Hepatocyte (in vitro differentiated cells): ENCODE data around the gene FAM162A. TPM values are rescaled to one million over a fixed set of nuclear protein-coding genes. Genes with fewer than 3 reads are reported as not detected.
"Not testable (repeated sequence)": the region's sequence is repeated elsewhere in the genome, so short reads cannot be mapped to it uniquely, and the experiment has no call there.

Experiments used
- DNase-seq: peaks from one replicate; pipeline ENCODE4 v3.0.0-alpha.2; 2016; ENCODE audit warnings: low spot score
- H2AFZ ChIP-seq: fragments of 200-600 bp; sonication (generic); 2 replicates; pipeline ENCODE4 v1.6.0; 2016; ENCODE audit warnings: antibody characterized with exemption, mild to moderate bottlenecking
- H3K27ac ChIP-seq: fragments of 200-600 bp; sonication (generic); 2 replicates; pipeline ENCODE4 v1.5.1; 2016; ENCODE audit warnings: mild to moderate bottlenecking
- H3K27me3 ChIP-seq: fragments of 200-600 bp; sonication (generic); 2 replicates; pipeline ENCODE4 v1.6.1; 2016
- H3K36me3 ChIP-seq: fragments of 200-600 bp; sonication (generic); replicated peaks from 2 replicates; pipeline ENCODE4 v1.5.1; 2016; ENCODE audit warnings: low read depth; ENCODE audit not compliant: insufficient read depth
- H3K4me1 ChIP-seq: fragments of 200-600 bp; sonication (generic); 2 replicates; pipeline ENCODE4 v1.5.1; 2016; ENCODE audit warnings: mild to moderate bottlenecking, moderate library complexity; ENCODE audit not compliant: insufficient read depth
- H3K4me2 ChIP-seq: fragments of 200-600 bp; sonication (generic); 2 replicates; pipeline ENCODE4 v1.6.0; 2016
- H3K4me3 ChIP-seq: fragments of 200-600 bp; sonication (generic); 2 replicates; pipeline ENCODE4 v1.5.1; 2016; ENCODE audit warnings: mild to moderate bottlenecking
- H3K79me2 ChIP-seq: fragments of 200-600 bp; sonication (generic); 2 replicates; pipeline ENCODE4 v1.6.0; 2017; ENCODE audit warnings: mild to moderate bottlenecking
- H3K9me2 ChIP-seq: fragments of 200-600 bp; sonication (generic); replicated peaks from 2 replicates; pipeline ENCODE4 v1.6.0; 2017; ENCODE audit warnings: mild to moderate bottlenecking; ENCODE audit not compliant: insufficient read depth
- H3K9me3 ChIP-seq: fragments of 200-600 bp; sonication (generic); 2 replicates; pipeline ENCODE4 v1.5.1; 2016; ENCODE audit warnings: low read depth, mild to moderate bottlenecking
- H4K20me1 ChIP-seq: fragments of 200-600 bp; sonication (generic); 2 replicates; pipeline ENCODE4 v1.6.0; 2016; ENCODE audit warnings: mild to moderate bottlenecking; ENCODE audit not compliant: insufficient read depth, poor library complexity, severe bottlenecking
- CTCF ChIP-seq: fragments of 200-600 bp; sonication (generic); IDR thresholded peaks from 2 replicates; pipeline ENCODE4 v1.5.1; 2016; ENCODE audit warnings: antibody characterized with exemption, mild to moderate bottlenecking; ENCODE audit not compliant: poor library complexity
- EZH2 ChIP-seq: fragments of 200-600 bp; sonication (generic); IDR thresholded peaks from 2 replicates; pipeline ENCODE4 v1.6.1; 2016; ENCODE audit warnings: antibody characterized with exemption, mild to moderate bottlenecking, borderline replicate concordance
- EZH2phosphoT487 ChIP-seq: fragments of 200-600 bp; sonication (generic); IDR thresholded peaks from one replicate; pipeline ENCODE4 v1.6.1; 2018; ENCODE audit warnings: antibody characterized with exemption, mild to moderate bottlenecking, low read depth, moderate library complexity; ENCODE audit not compliant: unreplicated experiment, severe bottlenecking
- WGBS: methylation state at CpG from one replicate; pipeline ENCODE4 v1.1.6; 2016; ENCODE audit warnings: low lambda C conversion rate; ENCODE audit errors: missing lambda C conversion rate; 5-methylcytosine and 5-hydroxymethylcytosine counted together
- polyA plus RNA-seq: library from polyadenylated mRNA; unstranded; fragments of >200 nt; fragmentation: Nextera tagmentation; extraction: Ambion mirVana; gene quantifications from 2 replicates; pipeline ENCODE4 v1.2.1, GENCODE V29; 2016
- total RNA-seq: library from RNA; depleted of rRNA; stranded (reverse); fragments of >200 nt; gene quantifications from 2 replicates; pipeline ENCODE4 v1.2.3, GENCODE V29; 2014

FAM162A gene
- total and polyA plus RNA-seq, 2 experiments from 2014 or later: 50.4 to 107 TPM

- no peaks in the 10 kb centered on the region for H3K27me3 ChIP-seq
- no peak for TF ChIP-seq EZH2phosphoT487
- TF ChIP-seq EZH2: no peak
- no peak for TF ChIP-seq CTCF
- no peaks in the 10 kb centered on the region for H4K20me1 ChIP-seq
- no peaks in the 10 kb centered on the region for H3K79me2 ChIP-seq
- H3K4me3 ChIP-seq: no peak overlapping the region
- no peak overlapping the region for H2AFZ ChIP-seq
- 99% methylated on average over 9 of the region's 9 CpGs for WGBS
- no peak for DNase-seq
- no peaks in the 10 kb centered on the region for H3K9me2 ChIP-seq
- H3K36me3 ChIP-seq: peaks cover 9% of the 10 kb centered on the region
- no peaks in the 10 kb centered on the region for H3K4me1 ChIP-seq
- no peaks in the 10 kb centered on the region for H3K9me3 ChIP-seq
- H3K4me2 ChIP-seq: no peak overlapping the region
- H3K27ac ChIP-seq: no peak overlapping the region
Observed at GRCh38 chr3:122435950-122436349, 52.0 kb downstream of the FAM162A start.

DNA sequence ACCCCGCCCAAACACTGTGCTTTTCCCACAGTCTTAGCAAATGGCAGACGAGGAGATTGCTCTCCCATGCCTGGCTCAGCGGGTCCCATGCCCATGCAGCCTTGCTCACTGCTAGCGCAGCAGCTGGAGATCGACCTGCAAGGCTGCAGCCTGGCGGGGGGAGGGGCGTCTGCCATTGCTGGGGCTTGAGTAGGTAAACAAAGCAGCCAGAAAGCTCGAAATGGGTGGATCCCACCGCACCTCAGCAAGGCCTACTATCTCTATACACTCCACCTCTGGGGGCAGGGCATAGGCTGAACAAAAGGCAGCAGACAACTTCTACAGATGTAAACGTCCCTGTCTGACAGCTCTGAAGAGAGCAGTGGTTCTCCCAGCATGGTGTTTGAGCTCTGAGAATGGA, 59.1 kb downstream of the FAM162A start:
- peak; percentile 13 for DNase-seq
- H2AFZ ChIP-seq: no peak overlapping the region
- H3K4me3 ChIP-seq: no peak overlapping the region
- H3K4me1 ChIP-seq: no peaks in the 10 kb centered on the region
- H3K9me3 ChIP-seq: no peaks in the 10 kb centered on the region
- peak overlapping the region; percentile 55 for H3K4me2 ChIP-seq
- peaks cover 18% of the 10 kb centered on the region for H3K79me2 ChIP-seq
- 50% methylated on average over 10 of the region's 10 CpGs for WGBS
- H3K36me3 ChIP-seq: no peaks in the 10 kb centered on the region
- H3K9me2 ChIP-seq: no peaks in the 10 kb centered on the region
- H3K27ac ChIP-seq: peak overlapping the region; percentile 90
- no peaks in the 10 kb centered on the region for H4K20me1 ChIP-seq
- no peaks in the 10 kb centered on the region for H3K27me3 ChIP-seq
- TF ChIP-seq EZH2phosphoT487: no peak
- TF ChIP-seq EZH2: no peak
- no peak for TF ChIP-seq CTCF

DNA sequence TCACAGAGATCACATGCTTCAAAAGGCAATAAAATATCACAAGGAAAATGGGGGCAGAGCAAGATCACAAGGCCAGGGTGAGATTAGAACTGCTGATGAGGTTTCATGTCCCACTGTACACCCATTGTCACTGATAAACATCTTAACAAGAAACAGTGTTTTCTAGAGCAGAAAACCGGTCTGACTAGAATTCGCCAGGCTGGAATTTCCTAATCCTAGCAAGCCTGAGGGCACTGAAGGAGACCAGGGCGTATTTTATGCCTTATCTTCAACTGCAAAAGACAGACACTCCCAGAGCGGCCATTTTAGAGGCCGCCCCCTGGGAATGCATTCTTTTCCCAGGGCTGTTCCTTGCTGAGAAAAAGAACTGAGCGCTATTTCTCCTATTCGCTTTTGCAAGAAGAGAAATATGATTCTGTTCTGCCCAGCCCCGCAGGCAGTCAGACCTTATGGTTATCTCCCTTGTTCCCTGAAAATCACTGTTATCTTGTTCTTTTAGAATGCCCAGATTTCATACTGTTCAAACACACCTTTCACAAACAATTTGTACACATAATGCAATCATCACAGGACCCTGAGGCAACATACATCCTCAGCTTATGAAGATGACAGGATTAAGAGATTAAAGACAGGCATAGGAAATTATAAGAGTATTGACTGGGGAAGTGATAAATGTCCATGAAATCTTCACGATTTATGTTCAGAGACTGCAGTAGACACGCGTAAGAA, 59.9 kb downstream of the FAM162A start:
- not testable (repeated sequence) for H3K9me3 ChIP-seq, H2AFZ ChIP-seq, H3K4me1 ChIP-seq, H3K4me3 ChIP-seq, H3K36me3 ChIP-seq, H4K20me1 ChIP-seq, H3K9me2 ChIP-seq, H3K27me3 ChIP-seq
- peak; percentile 55 for DNase-seq
- 68% methylated on average over 11 of the region's 11 CpGs for WGBS
- peak overlapping the region; percentile 90 for H3K27ac ChIP-seq
- peak overlapping the region; percentile 55 for H3K4me2 ChIP-seq
- H3K79me2 ChIP-seq: peaks cover 18% of the 10 kb centered on the region

DNA sequence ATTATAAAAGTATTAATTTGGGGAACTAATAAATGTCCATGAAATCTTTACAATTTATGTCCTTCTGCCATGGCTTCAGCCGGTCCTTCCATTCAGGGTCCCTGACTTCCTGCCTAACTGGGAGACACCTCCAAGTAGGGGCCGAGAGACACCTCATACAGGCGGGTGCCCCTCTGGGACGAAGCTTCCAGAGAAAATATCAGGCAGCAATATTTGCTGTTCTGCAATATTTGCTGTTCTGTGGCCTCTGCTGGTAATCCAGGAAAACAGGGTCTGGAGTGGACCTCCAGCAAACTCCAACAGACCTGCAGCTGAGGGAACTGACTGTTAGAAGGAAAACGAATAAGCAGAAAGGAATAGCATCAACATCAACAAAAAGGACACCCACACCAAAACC, 60.5 kb downstream of the FAM162A start:
- not testable (repeated sequence) for H3K27me3 ChIP-seq

DNA sequence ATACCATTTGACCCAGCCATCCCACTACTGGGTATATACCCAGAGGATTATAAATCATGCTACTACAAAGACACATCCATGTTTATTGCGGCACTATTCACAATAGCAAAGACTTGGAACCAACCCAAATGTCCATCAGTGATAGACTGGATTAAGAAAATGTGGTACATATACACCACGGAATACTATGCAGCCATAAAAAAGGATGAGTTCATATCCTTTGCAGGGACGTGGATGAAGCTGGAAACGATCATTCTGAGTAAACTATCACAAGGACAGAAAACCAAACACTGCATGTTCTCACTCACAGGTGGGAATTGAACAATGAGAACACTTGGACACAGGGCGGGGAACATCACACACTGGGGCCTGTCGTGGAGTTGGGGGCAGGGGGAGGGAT, 64.2 kb downstream of the FAM162A start:
- peaks cover 18% of the 10 kb centered on the region for H3K79me2 ChIP-seq
- not testable (repeated sequence) for DNase-seq, H3K4me2 ChIP-seq, H3K4me1 ChIP-seq, H3K4me3 ChIP-seq, H2AFZ ChIP-seq, H3K27ac ChIP-seq, H3K9me3 ChIP-seq, H4K20me1 ChIP-seq, H3K9me2 ChIP-seq, H3K27me3 ChIP-seq, H3K36me3 ChIP-seq
- 97% methylated on average over 6 of the region's 6 CpGs for WGBS

More for the DNA sequence above, 60.5 kb downstream of the FAM162A start:
- H3K4me3 ChIP-seq, H3K9me2 ChIP-seq, DNase-seq, H2AFZ ChIP-seq, H4K20me1 ChIP-seq, H3K9me3 ChIP-seq, H3K36me3 ChIP-seq, H3K4me1 ChIP-seq: not testable (repeated sequence)
- WGBS: 88% methylated on average over 5 of the region's 5 CpGs
- Histone ChIP-seq H3K4me2 (peak overlapping the region; percentile 35), H3K27ac (peak overlapping the region; percentile 79), H3K79me2 (peaks cover 18% of the 10 kb centered on the region)
